CD4-positive, alpha-beta T cell treated with Interleukin-6 for 4 hours (primary cell): ENCODE data around the gene CCDC12.
A peak's percentile ranks its signal among the peaks of the same experiment; 100 is the strongest.

Experiments
- DNase-seq: peaks from one replicate; pipeline ENCODE4 v3.0.0-alpha.2; 2020; ENCODE audit warnings: mixed read lengths

CCDC12 gene

GRCh38 chr3:47007482-47008233 lies 31.1 kb upstream of the CCDC12 start:
- no peak for DNase-seq

- no peak for DNase-seq
Measured at GRCh38 chr3:47007001-47007400, 30.5 kb upstream of the CCDC12 start.

- DNase-seq, result no peak
Measured at GRCh38 chr3:47006145-47006651, 29.7 kb upstream of the CCDC12 start.

- no peak for DNase-seq
Measured at GRCh38 chr3:47005212-47006144, 28.9 kb upstream of the CCDC12 start.

- no peak for DNase-seq
Measured at GRCh38 chr3:47004369-47005211, 28.0 kb upstream of the CCDC12 start.

- no peak for DNase-seq
Measured at GRCh38 chr3:47003461-47004368, 27.2 kb upstream of the CCDC12 start.

- DNase-seq, result no peak
Measured at GRCh38 chr3:47003056-47003410, 26.5 kb upstream of the CCDC12 start.

GRCh38 chr3:47002171-47003055 lies 25.9 kb upstream of the CCDC12 start:
- DNase-seq, result no peak

GRCh38 chr3:47001731-47002170 lies 25.2 kb upstream of the CCDC12 start:
- no peak for DNase-seq

- DNase-seq, result no peak
Measured at GRCh38 chr3:47000922-47001730, 24.6 kb upstream of the CCDC12 start.

GRCh38 chr3:47000198-47000815 lies 23.8 kb upstream of the CCDC12 start:
- no peak for DNase-seq

- DNase-seq, result no peak
Measured at GRCh38 chr3:46999516-47000197, 23.1 kb upstream of the CCDC12 start.

- DNase-seq, result no peak
Measured at GRCh38 chr3:46998852-46999515, 22.4 kb upstream of the CCDC12 start.

GRCh38 chr3:46998121-46998851 lies 21.7 kb upstream of the CCDC12 start:
- peak; percentile 88 for DNase-seq

- no peak for DNase-seq
Measured at GRCh38 chr3:46997453-46998091, 21.0 kb upstream of the CCDC12 start.

GRCh38 chr3:46996689-46997452 lies 20.3 kb upstream of the CCDC12 start:
- no peak for DNase-seq
